HG03025 (cell line): Measurements from ENCODE around the gene RPL37A.

ENCODE experiments used
- ATAC-seq: cut with Tn5 transposase; IDR thresholded peaks from one replicate; pipeline ENCODE4 v1.9.1; 2021; ENCODE audit warnings: mild to moderate bottlenecking, moderate library complexity; ENCODE audit not compliant: unreplicated experiment, low FRiP score

The RPL37A gene

DNA sequence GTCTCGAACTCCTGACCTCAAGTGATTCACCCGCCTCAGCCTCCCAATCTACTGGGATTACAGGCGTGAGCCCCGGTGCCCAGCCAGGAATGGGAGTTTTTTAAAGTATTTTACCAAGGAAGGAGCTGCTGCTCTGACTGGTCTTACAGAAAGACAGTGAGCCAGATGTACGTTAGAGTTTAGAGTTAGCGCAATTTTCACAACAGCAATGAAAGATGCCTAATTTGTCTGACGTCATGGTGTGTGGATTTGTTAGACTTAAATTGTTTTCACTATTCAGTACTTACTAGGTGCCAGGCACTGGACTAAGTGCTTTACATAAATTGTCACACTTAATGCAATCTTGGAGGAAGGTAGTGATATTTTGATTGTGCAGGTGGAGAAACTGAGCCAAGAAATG lies 12.4 kb upstream of the RPL37A start:
- ATAC-seq = no peak

- ATAC-seq = no peak
Measured at GRCh38 chr2:216486708-216487107, 11.9 kb upstream of the RPL37A start.

GRCh38 chr2:216490061-216490460 lies 8.6 kb upstream of the RPL37A start:
- ATAC-seq = no peak

DNA sequence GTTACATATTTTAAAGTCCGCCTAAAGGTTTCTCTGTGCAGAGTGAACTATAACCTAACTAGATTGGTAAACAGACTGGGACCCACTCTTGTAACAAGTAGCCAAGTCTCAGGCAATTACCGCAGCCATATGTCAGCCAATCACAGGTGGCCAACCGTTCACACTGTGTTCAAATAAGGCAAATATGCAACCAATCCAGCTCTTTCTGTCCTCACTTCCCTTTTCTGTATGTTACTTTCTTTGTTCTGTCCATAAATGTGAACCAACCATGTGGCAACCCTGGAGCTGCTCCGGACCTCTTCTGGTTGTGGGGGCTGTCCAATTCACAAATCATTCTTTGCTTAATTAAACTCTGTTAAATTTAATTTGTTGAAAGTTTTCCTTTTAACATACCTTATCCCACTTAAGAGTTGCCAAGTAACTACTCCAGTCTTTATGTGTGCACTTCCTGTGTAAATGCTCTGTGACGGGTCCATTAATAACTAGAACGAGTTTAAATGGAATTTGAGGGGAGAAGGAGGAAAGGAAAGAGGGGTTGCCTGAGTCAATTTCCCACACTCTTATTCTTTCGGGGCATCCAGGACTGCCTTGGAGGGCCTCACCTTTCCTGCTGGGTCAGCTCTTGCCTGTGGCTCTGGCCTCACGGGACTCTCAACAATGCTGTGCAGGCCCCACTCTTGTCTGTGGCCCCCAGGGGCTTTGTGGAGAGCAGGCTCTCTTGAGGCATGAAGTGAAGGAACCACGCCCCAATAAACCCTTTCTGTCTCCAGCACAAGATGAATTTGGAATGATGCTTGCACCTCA lies 6.6 kb upstream of the RPL37A start:
- ATAC-seq = peak; percentile 94

- no peak for ATAC-seq
Measured at GRCh38 chr2:216492597-216493333, 5.9 kb upstream of the RPL37A start.

- ATAC-seq = no peak
Measured at GRCh38 chr2:216493334-216493685, 5.3 kb upstream of the RPL37A start.

- no peak for ATAC-seq
Measured at GRCh38 chr2:216495656-216496055, 3.0 kb upstream of the RPL37A start.

GRCh38 chr2:216497382-216498069 lies 1.1 kb upstream of the RPL37A start:
- no peak for ATAC-seq

- ATAC-seq = no peak
Measured at GRCh38 chr2:216498070-216498378, 620 bp upstream of the RPL37A start.

- ATAC-seq = no peak
Measured at GRCh38 chr2:216499641-216500218, 1.1 kb downstream of the RPL37A start.

DNA sequence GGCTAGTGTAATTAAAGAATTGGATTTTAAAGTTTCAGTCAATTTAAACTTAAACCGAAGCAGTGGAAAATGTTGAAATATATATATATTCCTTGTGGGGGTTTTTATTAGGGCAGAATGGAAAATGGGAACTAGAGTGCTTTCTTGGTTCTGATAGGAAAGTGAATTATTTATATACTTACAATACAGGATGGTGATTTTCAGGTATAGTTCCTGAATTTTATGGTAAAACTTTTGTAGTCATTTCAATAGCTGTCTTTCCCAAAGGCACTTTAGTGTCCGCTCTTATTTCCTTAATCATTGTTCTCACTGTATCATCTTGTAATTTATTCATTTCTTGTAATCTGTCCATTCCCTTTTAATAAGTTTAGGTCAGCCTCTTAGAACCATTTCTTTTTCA lies 1.9 kb downstream of the RPL37A start:
- no peak for ATAC-seq

GRCh38 chr2:216501854-216502253 lies 3.2 kb downstream of the RPL37A start:
- ATAC-seq = no peak

- no peak for ATAC-seq
Measured at GRCh38 chr2:216502381-216503158, 3.9 kb downstream of the RPL37A start.

DNA sequence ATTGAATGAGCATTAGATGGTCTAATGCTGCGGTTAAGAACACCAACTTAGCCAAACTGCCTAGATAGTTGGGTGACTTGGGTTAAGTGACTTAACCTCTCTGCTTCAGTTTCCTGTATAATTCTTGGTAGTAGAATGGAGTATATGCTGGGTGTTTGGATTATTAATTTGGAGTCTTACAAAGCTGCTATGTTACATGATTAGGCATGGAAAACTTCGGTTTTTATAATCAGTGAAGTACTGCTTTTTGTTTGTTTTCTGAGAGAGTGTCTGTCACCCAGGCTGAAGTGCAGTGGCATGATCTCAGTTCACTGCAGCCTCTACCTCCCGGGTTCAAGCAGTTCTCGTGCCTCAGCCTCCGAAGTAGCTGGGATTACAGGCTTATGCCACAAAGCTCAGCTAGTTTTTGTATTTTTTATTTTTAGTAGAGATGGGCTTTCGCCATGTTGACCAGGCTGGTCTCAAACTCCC lies 4.5 kb downstream of the RPL37A start:
- ATAC-seq = no peak

DNA sequence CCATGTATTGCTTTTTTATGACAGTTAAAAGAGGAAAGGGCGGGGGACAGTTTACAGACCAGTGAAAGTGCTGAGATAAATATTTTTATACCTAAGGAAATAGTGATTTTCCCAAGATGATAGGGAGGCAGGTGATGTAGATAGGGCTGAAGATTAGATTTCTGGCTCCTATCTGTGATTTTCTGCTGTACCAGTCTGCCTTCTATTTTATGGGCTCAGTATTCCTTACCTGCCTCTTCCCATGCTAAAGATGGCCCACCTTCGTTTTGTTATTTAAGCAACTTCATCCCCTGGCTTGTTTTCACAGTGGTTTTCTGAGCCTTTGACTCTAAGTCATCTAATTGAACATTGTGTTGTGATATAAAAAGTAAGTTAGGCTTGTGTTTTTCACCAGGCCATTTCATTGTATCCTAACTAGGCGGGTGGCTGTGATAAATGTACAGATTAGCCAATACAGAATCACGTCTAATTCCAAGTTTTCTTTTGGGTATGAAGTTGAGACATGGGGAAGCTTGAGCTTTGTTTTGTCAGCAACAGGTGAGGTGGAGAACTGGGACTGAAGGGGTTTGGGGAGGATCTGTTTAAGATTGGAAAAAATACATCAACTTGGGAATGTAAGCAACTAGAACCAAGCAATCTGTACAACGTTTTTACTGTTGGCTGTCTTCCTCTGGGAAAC lies 5.2 kb downstream of the RPL37A start:
- ATAC-seq = no peak

- no peak for ATAC-seq
Measured at GRCh38 chr2:216504376-216504762, 5.7 kb downstream of the RPL37A start.

DNA sequence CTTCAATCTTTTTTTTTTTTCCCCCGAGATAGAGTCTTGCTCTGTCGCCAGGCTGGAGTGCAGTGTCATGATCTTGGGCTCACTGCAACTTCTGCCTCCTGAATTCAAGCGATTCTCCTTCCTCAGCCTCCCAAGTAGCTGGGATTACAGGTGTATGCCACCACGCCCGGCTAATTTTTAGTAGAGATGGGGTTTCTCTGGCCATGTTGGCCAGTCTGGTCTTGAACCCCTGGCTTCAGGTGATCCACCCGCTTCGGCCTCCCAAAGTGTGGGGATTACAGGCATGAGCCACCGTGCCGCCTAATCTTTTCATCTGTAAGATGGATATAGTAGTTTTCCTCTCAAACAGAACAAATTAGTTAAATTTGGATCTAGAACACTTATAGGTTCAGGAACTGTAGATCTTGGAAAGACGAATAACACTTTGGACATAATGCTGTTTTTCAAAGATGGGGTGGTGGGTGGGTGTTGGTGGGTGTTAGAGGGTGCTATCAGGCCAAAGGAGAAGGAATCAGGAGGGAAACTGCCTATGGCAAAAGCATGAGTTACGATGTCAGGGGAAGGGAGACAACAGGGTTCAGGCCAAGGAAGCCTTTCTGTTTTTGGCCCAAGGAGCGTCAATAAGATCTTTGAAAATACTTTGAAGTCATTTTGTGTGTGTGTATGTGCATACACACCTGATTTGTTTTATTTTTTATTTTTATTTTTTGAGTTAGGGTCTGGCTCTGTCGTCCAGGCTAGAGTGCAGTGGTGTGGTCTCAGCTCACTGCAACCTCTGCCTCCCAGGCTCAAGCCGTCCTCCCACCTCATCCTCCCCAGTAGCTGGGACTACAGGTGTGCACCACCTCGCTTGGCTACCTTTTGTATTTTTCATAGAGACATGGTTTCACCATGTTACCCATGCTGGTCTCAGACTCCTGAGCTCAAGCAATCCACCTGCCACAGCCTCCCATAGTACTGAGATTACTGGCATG lies 6.8 kb downstream of the RPL37A start:
- no peak for ATAC-seq

GRCh38 chr2:216507220-216508160 lies 8.8 kb downstream of the RPL37A start:
- ATAC-seq = no peak
